ENCODE results near the gene QRICH2.

The QRICH2 gene

GRCh38 chr17:76296186-76296585, 11.9 kb downstream of the QRICH2 start:
- Histone ChIP-seq H3K4me3 (ENCODE audit: low read length) (no peak overlapping the region), H3K79me1 (ENCODE audit: low read length) (no peaks in the 10 kb centered on the region), H3K4me1 (ENCODE audit: control insufficient read depth, low read depth, low read length) (no peaks in the 10 kb centered on the region), H3K27me3 (ENCODE audit: insufficient read depth, low read length, poor library complexity) (no peaks in the 10 kb centered on the region), H4K5ac (ENCODE audit: low read length) (no peak overlapping the region), H3K18ac (ENCODE audit: low read length) (no peak overlapping the region), H3K36me3 (ENCODE audit: control insufficient read depth, insufficient read depth, low read length) (no peaks in the 10 kb centered on the region), H3K56ac (ENCODE audit: low read length) (no peak overlapping the region), H2BK15ac (replicated peaks; ENCODE audit: low read depth) (no peak overlapping the region), H3K9ac (ENCODE audit: low read length) (no peak overlapping the region), H2BK5ac (ENCODE audit: low read length) (no peak overlapping the region), H4K8ac (ENCODE audit: low read depth, low read length) (no peak overlapping the region), H2BK120ac (ENCODE audit: low read depth, low read length) (no peak overlapping the region), H3K23ac (ENCODE audit: low read length) (no peak overlapping the region), H3K4me2 (ENCODE audit: low read length) (no peak overlapping the region), H3K27ac (ENCODE audit: low read depth, low read length) (no peak overlapping the region), H2AK5ac (ENCODE audit: low read length) (no peak overlapping the region), H3K79me2 (ENCODE audit: control insufficient read depth, insufficient read depth, low read length) (no peaks in the 10 kb centered on the region), H3K4ac (ENCODE audit: low read depth, low read length) (no peak overlapping the region)
- no peak for DNase-seq
- no CpG with 5 or more reads among the region's 4 CpGs for WGBS (ENCODE audit: extremely low coverage, insufficient coverage, low lambda C conversion rate)

DNA sequence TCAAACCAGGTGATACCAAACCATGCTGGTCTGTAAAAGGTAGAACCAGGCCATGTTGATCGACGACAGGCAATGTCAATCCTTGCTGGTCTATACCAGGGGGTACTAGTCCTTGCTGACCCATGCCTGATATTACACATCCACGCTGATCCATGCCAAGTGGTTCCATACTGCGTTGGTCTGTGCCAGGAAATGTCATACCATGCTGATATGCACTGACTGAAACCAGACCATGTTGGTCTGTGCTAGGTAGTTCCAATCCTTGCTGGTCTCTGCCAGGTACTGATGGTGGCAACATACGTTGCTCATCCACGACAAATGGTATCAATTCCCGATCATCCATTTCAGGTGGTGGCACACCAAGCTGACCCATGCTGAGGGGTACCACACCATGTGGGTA, 15.0 kb downstream of the QRICH2 start:
- no CpG with 5 or more reads among the region's 7 CpGs for WGBS (ENCODE audit: extremely low coverage, insufficient coverage, low lambda C conversion rate)
- no peaks in the 10 kb centered on the region for H3K27me3 ChIP-seq (ENCODE audit: insufficient read depth, low read length, poor library complexity)

GRCh38 chr17:76292567-76292966, 15.5 kb downstream of the QRICH2 start:
- H4K5ac ChIP-seq (ENCODE audit: low read length) = no peak overlapping the region
- H2AK5ac ChIP-seq (ENCODE audit: low read length) = no peak overlapping the region
- no peak overlapping the region for H2BK15ac ChIP-seq (replicated peaks; ENCODE audit: low read depth)
- no peak overlapping the region for H3K23ac ChIP-seq (ENCODE audit: low read length)
- WGBS (ENCODE audit: extremely low coverage, insufficient coverage, low lambda C conversion rate) = no CpG with 5 or more reads among the region's 4 CpGs
- no peak overlapping the region for H3K4ac ChIP-seq (ENCODE audit: low read depth, low read length)
- no peaks in the 10 kb centered on the region for H3K4me1 ChIP-seq (ENCODE audit: control insufficient read depth, low read depth, low read length)
- no peak overlapping the region for H3K18ac ChIP-seq (ENCODE audit: low read length)
- H3K27me3 ChIP-seq (ENCODE audit: insufficient read depth, low read length, poor library complexity) = no peaks in the 10 kb centered on the region
- no peak overlapping the region for H3K27ac ChIP-seq (ENCODE audit: low read depth, low read length)
- no peak overlapping the region for H4K8ac ChIP-seq (ENCODE audit: low read depth, low read length)
- no peaks in the 10 kb centered on the region for H3K79me2 ChIP-seq (ENCODE audit: control insufficient read depth, insufficient read depth, low read length)
- H2BK5ac ChIP-seq (ENCODE audit: low read length) = no peak overlapping the region
- H3K4me2 ChIP-seq (ENCODE audit: low read length) = no peak overlapping the region
- no peaks in the 10 kb centered on the region for H3K79me1 ChIP-seq (ENCODE audit: low read length)
- no peak overlapping the region for H3K9ac ChIP-seq (ENCODE audit: low read length)
- no peak overlapping the region for H2BK120ac ChIP-seq (ENCODE audit: low read depth, low read length)
- DNase-seq = no peak
- H3K56ac ChIP-seq (ENCODE audit: low read length) = no peak overlapping the region
- H3K4me3 ChIP-seq (ENCODE audit: low read length) = no peak overlapping the region
- H3K36me3 ChIP-seq (ENCODE audit: control insufficient read depth, insufficient read depth, low read length) = no peaks in the 10 kb centered on the region

More for the DNA sequence above, 15.0 kb downstream of the QRICH2 start:
- H3K4ac ChIP-seq (ENCODE audit: low read depth, low read length) = no peak overlapping the region
- no peak overlapping the region for H4K8ac ChIP-seq (ENCODE audit: low read depth, low read length)
- H3K79me2 ChIP-seq (ENCODE audit: control insufficient read depth, insufficient read depth, low read length) = no peaks in the 10 kb centered on the region
- no peak overlapping the region for H3K4me2 ChIP-seq (ENCODE audit: low read length)
- H2BK5ac ChIP-seq (ENCODE audit: low read length) = no peak overlapping the region
- H3K18ac ChIP-seq (ENCODE audit: low read length) = no peak overlapping the region
- no peak overlapping the region for H2BK15ac ChIP-seq (replicated peaks; ENCODE audit: low read depth)
- H3K4me1 ChIP-seq (ENCODE audit: control insufficient read depth, low read depth, low read length) = no peaks in the 10 kb centered on the region
- H3K9ac ChIP-seq (ENCODE audit: low read length) = no peak overlapping the region
- H3K79me1 ChIP-seq (ENCODE audit: low read length) = no peaks in the 10 kb centered on the region
- H3K36me3 ChIP-seq (ENCODE audit: control insufficient read depth, insufficient read depth, low read length) = no peaks in the 10 kb centered on the region
- H2BK120ac ChIP-seq (ENCODE audit: low read depth, low read length) = no peak overlapping the region
- no peak overlapping the region for H3K27ac ChIP-seq (ENCODE audit: low read depth, low read length)
- no peak overlapping the region for H2AK5ac ChIP-seq (ENCODE audit: low read length)
- no peak overlapping the region for H4K5ac ChIP-seq (ENCODE audit: low read length)
- H3K23ac ChIP-seq (ENCODE audit: low read length) = no peak overlapping the region
- DNase-seq = no peak
- H3K56ac ChIP-seq (ENCODE audit: low read length) = no peak overlapping the region
- no peak overlapping the region for H3K4me3 ChIP-seq (ENCODE audit: low read length)

DNA sequence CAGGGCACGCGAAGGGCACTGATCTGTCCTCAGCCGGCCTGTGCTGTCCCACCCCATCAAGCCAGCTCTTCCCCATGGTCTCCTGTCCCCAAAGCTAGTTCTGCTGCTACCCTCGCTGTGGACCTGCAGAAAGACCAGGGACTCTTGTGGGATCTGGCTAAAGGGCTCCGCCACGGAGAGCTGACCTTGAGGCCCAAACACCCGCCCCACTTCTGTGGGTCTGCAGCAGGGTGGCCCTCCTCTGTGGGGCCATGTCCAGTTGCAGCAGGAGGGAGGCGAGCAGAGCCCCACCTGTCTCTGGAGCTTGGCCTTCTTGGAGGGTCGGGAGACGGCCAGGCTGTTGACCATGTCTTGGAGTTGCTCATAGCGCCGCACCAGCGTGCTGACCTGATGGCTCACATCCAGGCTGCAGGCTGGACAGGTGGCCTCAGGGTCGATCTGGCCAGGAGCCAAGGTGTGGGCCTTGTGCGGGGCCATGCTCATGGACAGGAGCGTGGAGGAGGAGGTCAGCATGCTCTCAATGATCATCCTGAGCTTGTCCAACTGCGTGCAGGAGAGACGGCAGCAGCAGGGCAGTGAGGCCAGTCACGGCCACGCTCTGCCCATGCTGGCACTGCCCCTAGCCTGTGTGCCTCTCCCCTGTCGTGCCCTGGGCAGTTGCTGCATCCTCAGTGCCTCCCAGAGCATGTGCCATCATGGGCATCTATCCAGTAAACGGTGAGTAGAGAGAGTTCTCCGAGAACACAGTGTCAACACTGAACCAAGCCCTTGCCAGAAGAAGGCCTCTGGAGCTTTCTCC, 26.3 kb downstream of the QRICH2 start:
- H3K27ac ChIP-seq (ENCODE audit: low read depth, low read length) = no peak overlapping the region
- H4K5ac ChIP-seq (ENCODE audit: low read length) = no peak overlapping the region
- WGBS (ENCODE audit: extremely low coverage, insufficient coverage, low lambda C conversion rate) = no CpG with 5 or more reads among the region's 23 CpGs
- no peak overlapping the region for H3K4me3 ChIP-seq (ENCODE audit: low read length)
- H3K4me1 ChIP-seq (ENCODE audit: control insufficient read depth, low read depth, low read length) = no peaks in the 10 kb centered on the region
- no peaks in the 10 kb centered on the region for H3K79me2 ChIP-seq (ENCODE audit: control insufficient read depth, insufficient read depth, low read length)
- H3K4me2 ChIP-seq (ENCODE audit: low read length) = no peak overlapping the region
- H3K9ac ChIP-seq (ENCODE audit: low read length) = no peak overlapping the region
- no peak overlapping the region for H3K18ac ChIP-seq (ENCODE audit: low read length)
- no peak overlapping the region for H3K4ac ChIP-seq (ENCODE audit: low read depth, low read length)
- H2BK120ac ChIP-seq (ENCODE audit: low read depth, low read length) = no peak overlapping the region
- H3K27me3 ChIP-seq (ENCODE audit: insufficient read depth, low read length, poor library complexity) = no peaks in the 10 kb centered on the region
- H4K8ac ChIP-seq (ENCODE audit: low read depth, low read length) = no peak overlapping the region
- H3K36me3 ChIP-seq (ENCODE audit: control insufficient read depth, insufficient read depth, low read length) = no peaks in the 10 kb centered on the region
- H3K79me1 ChIP-seq (ENCODE audit: low read length) = no peaks in the 10 kb centered on the region
- no peak overlapping the region for H3K56ac ChIP-seq (ENCODE audit: low read length)
- no peak overlapping the region for H2AK5ac ChIP-seq (ENCODE audit: low read length)
- no peak overlapping the region for H2BK15ac ChIP-seq (replicated peaks; ENCODE audit: low read depth)
- no peak for DNase-seq
- no peak overlapping the region for H2BK5ac ChIP-seq (ENCODE audit: low read length)
- no peak overlapping the region for H3K23ac ChIP-seq (ENCODE audit: low read length)

- Histone ChIP-seq H3K4me1 (ENCODE audit: control insufficient read depth, low read depth, low read length) (no peaks in the 10 kb centered on the region), H3K23ac (ENCODE audit: low read length) (no peak overlapping the region), H3K4me2 (ENCODE audit: low read length) (no peak overlapping the region), H3K36me3 (ENCODE audit: control insufficient read depth, insufficient read depth, low read length) (no peaks in the 10 kb centered on the region), H2AK5ac (ENCODE audit: low read length) (no peak overlapping the region), H2BK120ac (ENCODE audit: low read depth, low read length) (no peak overlapping the region), H3K27me3 (ENCODE audit: insufficient read depth, low read length, poor library complexity) (no peaks in the 10 kb centered on the region), H3K9ac (ENCODE audit: low read length) (no peak overlapping the region), H3K4me3 (ENCODE audit: low read length) (no peak overlapping the region), H2BK5ac (ENCODE audit: low read length) (no peak overlapping the region), H4K5ac (ENCODE audit: low read length) (no peak overlapping the region), H3K79me1 (ENCODE audit: low read length) (no peaks in the 10 kb centered on the region), H3K79me2 (ENCODE audit: control insufficient read depth, insufficient read depth, low read length) (no peaks in the 10 kb centered on the region), H3K27ac (ENCODE audit: low read depth, low read length) (no peak overlapping the region), H3K4ac (ENCODE audit: low read depth, low read length) (no peak overlapping the region), H3K18ac (ENCODE audit: low read length) (no peak overlapping the region), H2BK15ac (replicated peaks; ENCODE audit: low read depth) (no peak overlapping the region), H3K56ac (ENCODE audit: low read length) (no peak overlapping the region), H4K8ac (ENCODE audit: low read depth, low read length) (no peak overlapping the region)
- no peak for DNase-seq
- WGBS (ENCODE audit: extremely low coverage, insufficient coverage, low lambda C conversion rate) = no CpG with 5 or more reads among the region's 15 CpGs
These were observed 27.4 kb downstream of the QRICH2 start for GRCh38 chr17:76280650-76281049.

Data from mesendoderm (in vitro differentiated cells).